GM23338 (cell line): Measurements from ENCODE around the gene B4GALNT4. TPM values are rescaled to one million over a fixed set of nuclear protein-coding genes. Genes with fewer than 3 reads are reported as not detected.

Experiments used
- ATAC-seq: fragments of 200-7000 bp; cut with Tn5 transposase; 3 replicates; pipeline ENCODE4 v1.9.1; 2020
- DNase-seq: peaks from one replicate; pipeline ENCODE4 v3.0.0-alpha.2; 2015; ENCODE audit warnings: low spot score
- H2AFZ ChIP-seq: fragments of 200-600 bp; sonication (generic); 2 replicates; pipeline ENCODE4 v1.8.0; 2016; ENCODE audit warnings: antibody characterized with exemption, mild to moderate bottlenecking, moderate library complexity
- H3F3A ChIP-seq: fragments of 200-600 bp; sonication (generic); replicated peaks from 2 replicates; pipeline ENCODE4 v1.8.0; 2017; ENCODE audit warnings: antibody characterized with exemption, mixed run types, low read depth
- H3K27ac ChIP-seq: fragments of 200-600 bp; sonication (generic); 2 replicates; pipeline ENCODE4 v1.6.1; 2016; ENCODE audit warnings: low read depth
- H3K27me3 ChIP-seq: fragments of 200-600 bp; sonication (generic); 2 replicates; pipeline ENCODE4 v1.8.0; 2016; ENCODE audit warnings: mild to moderate bottlenecking, mixed run types, moderate library complexity; ENCODE audit not compliant: insufficient read depth
- H3K36me3 ChIP-seq: fragments of 200-600 bp; sonication (generic); 2 replicates; pipeline ENCODE4 v1.8.0; 2016; ENCODE audit warnings: mild to moderate bottlenecking; ENCODE audit not compliant: insufficient read depth
- H3K4me1 ChIP-seq: fragments of 200-600 bp; sonication (generic); 2 replicates; pipeline ENCODE4 v1.8.0; 2016; ENCODE audit warnings: mild to moderate bottlenecking, moderate library complexity; ENCODE audit not compliant: insufficient read depth
- H3K4me2 ChIP-seq: fragments of 200-600 bp; sonication (generic); 2 replicates; pipeline ENCODE4 v1.7.1; 2017; ENCODE audit warnings: mixed run types
- H3K4me3 ChIP-seq: fragments of 200-600 bp; sonication (generic); 2 replicates; pipeline ENCODE4 v1.6.1; 2016; ENCODE audit warnings: mixed run types
- H3K79me2 ChIP-seq: fragments of 200-600 bp; sonication (generic); replicated peaks from 2 replicates; pipeline ENCODE4 v1.8.0; 2017; ENCODE audit warnings: mild to moderate bottlenecking; ENCODE audit not compliant: insufficient read depth
- H3K9me2 ChIP-seq: fragments of 200-600 bp; sonication (generic); 2 replicates; pipeline ENCODE4 v1.8.0; 2017; ENCODE audit not compliant: insufficient read depth
- H4K20me1 ChIP-seq: fragments of 200-600 bp; sonication (generic); replicated peaks from 2 replicates; pipeline ENCODE4 v1.8.0; 2017; ENCODE audit warnings: mild to moderate bottlenecking; ENCODE audit not compliant: insufficient read depth
- H3K27ac Mint-ChIP-seq: 2 replicates; pipeline ENCODE4 v1.8.0; 2020; ENCODE audit warnings: inconsistent platforms, mild to moderate bottlenecking, moderate library complexity, mixed read lengths
- H3K27me3 Mint-ChIP-seq: 3 replicates; pipeline ENCODE4 v1.8.0; 2022; ENCODE audit warnings: low read depth, mild to moderate bottlenecking, moderate library complexity, mixed read lengths, inconsistent platforms; ENCODE audit not compliant: insufficient read depth, poor library complexity
- H3K36me3 Mint-ChIP-seq: 3 replicates; pipeline ENCODE4 v1.8.0; 2021; ENCODE audit warnings: low read depth, mild to moderate bottlenecking, inconsistent platforms, moderate library complexity, mixed read lengths
- H3K4me1 Mint-ChIP-seq: 3 replicates; pipeline ENCODE4 v1.8.0; 2020; ENCODE audit warnings: mild to moderate bottlenecking, inconsistent platforms, mixed read lengths
- H3K4me3 Mint-ChIP-seq: 3 replicates; pipeline ENCODE4 v1.8.0; 2021; ENCODE audit warnings: moderate library complexity, mild to moderate bottlenecking, inconsistent platforms, mixed read lengths
- H3K9me3 Mint-ChIP-seq: 3 replicates; pipeline ENCODE4 v1.8.0; 2020; ENCODE audit warnings: moderate library complexity, mild to moderate bottlenecking, inconsistent platforms, mixed read lengths
- CTCF ChIP-seq, 2 experiments: fragments of 200-600 bp in 1 of 2; sonication (generic) in 1 of 2; conservative IDR thresholded peaks; 2 replicates each; pipeline versions ENCODE4 v1.5.1 to v1.6.1; 2016 to 2017; ENCODE audit warnings: antibody characterized with exemption in 2 of 2, low read depth in 2 of 2, mild to moderate bottlenecking in 2 of 2, moderate library complexity in 1 of 2
- EZH2 ChIP-seq: fragments of 200-600 bp; sonication (generic); IDR thresholded peaks from one replicate; pipeline ENCODE4 v1.8.0; 2017; ENCODE audit warnings: antibody characterized with exemption, mild to moderate bottlenecking, low read depth; ENCODE audit not compliant: unreplicated experiment
- EZH2phosphoT487 ChIP-seq: fragments of 200-600 bp; sonication (generic); IDR thresholded peaks from one replicate; pipeline ENCODE4 v1.8.1; 2018; ENCODE audit warnings: antibody characterized with exemption; ENCODE audit not compliant: unreplicated experiment
- JUNB ChIP-seq: IDR thresholded peaks from one replicate; pipeline ENCODE4 v1.6.1; 2016; ENCODE audit warnings: antibody characterized with exemption; ENCODE audit not compliant: unreplicated experiment
- NANOG ChIP-seq: IDR thresholded peaks from 2 replicates; pipeline ENCODE4 v1.6.1; 2016; ENCODE audit warnings: antibody characterized with exemption, borderline replicate concordance
- POLR2AphosphoS5 ChIP-seq: IDR thresholded peaks from 2 replicates; pipeline ENCODE4 v1.6.1; 2016; ENCODE audit warnings: antibody characterized with exemption, low read depth
- polyA plus RNA-seq: library from polyadenylated mRNA; unstranded; fragments of >200 nt; fragmentation: Nextera tagmentation; extraction: Ambion mirVana; gene quantifications from 2 replicates; pipeline ENCODE4 v1.2.1, GENCODE V29; 2016
- total RNA-seq: library from RNA; depleted of rRNA; stranded (reverse); fragments of >200 nt; shearing (Covaris generic); gene quantifications from 2 replicates; pipeline ENCODE4 v1.2.3, GENCODE V29; 2014
- TF ChIP-seq, protein P1 (sequence below): IDR thresholded peaks from one replicate; pipeline ENCODE4 v1.6.1; 2018; ENCODE audit warnings: antibody characterized with exemption; ENCODE audit not compliant: unreplicated experiment
- TF ChIP-seq, protein P2 (sequence below): IDR thresholded peaks from 2 replicates; pipeline ENCODE4 v1.6.1; 2016; ENCODE audit warnings: antibody characterized with exemption

Gene B4GALNT4
- total and polyA plus RNA-seq, 2 experiments from 2014 or later = 49.9 to 92.6 TPM

GRCh38 chr11:428295-428694 lies 59.0 kb downstream of the B4GALNT4 start:
- Histone ChIP-seq H3K9me2 (no peaks in the 10 kb centered on the region), H3K4me3 (no peak overlapping the region), H2AFZ (no peak overlapping the region), H3K4me1 (no peaks in the 10 kb centered on the region), H3K27ac (no peak overlapping the region), H4K20me1 (no peaks in the 10 kb centered on the region), H3F3A (peaks cover 8% of the 10 kb centered on the region; the same call in 1 of the 2 replicates), H3K36me3 (no peaks in the 10 kb centered on the region), H3K4me2 (no peak overlapping the region), H3K79me2 (no peaks in the 10 kb centered on the region), H3K27me3 (peaks cover 6% of the 10 kb centered on the region)
- H3K27me3 Mint-ChIP-seq = peaks cover 7% of the 10 kb centered on the region
- no peak overlapping the region for H3K27ac Mint-ChIP-seq
- no peak for ATAC-seq
- H3K36me3 Mint-ChIP-seq = peaks cover 4% of the 10 kb centered on the region
- DNase-seq = no peak
- no peak overlapping the region for H3K4me3 Mint-ChIP-seq
- TF ChIP-seq EZH2 (no peak), JUNB (no peak)
- TF ChIP-seq, protein P1, sequence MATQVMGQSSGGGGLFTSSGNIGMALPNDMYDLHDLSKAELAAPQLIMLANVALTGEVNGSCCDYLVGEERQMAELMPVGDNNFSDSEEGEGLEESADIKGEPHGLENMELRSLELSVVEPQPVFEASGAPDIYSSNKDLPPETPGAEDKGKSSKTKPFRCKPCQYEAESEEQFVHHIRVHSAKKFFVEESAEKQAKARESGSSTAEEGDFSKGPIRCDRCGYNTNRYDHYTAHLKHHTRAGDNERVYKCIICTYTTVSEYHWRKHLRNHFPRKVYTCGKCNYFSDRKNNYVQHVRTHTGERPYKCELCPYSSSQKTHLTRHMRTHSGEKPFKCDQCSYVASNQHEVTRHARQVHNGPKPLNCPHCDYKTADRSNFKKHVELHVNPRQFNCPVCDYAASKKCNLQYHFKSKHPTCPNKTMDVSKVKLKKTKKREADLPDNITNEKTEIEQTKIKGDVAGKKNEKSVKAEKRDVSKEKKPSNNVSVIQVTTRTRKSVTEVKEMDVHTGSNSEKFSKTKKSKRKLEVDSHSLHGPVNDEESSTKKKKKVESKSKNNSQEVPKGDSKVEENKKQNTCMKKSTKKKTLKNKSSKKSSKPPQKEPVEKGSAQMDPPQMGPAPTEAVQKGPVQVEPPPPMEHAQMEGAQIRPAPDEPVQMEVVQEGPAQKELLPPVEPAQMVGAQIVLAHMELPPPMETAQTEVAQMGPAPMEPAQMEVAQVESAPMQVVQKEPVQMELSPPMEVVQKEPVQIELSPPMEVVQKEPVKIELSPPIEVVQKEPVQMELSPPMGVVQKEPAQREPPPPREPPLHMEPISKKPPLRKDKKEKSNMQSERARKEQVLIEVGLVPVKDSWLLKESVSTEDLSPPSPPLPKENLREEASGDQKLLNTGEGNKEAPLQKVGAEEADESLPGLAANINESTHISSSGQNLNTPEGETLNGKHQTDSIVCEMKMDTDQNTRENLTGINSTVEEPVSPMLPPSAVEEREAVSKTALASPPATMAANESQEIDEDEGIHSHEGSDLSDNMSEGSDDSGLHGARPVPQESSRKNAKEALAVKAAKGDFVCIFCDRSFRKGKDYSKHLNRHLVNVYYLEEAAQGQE = no peak
- peaks cover 3% of the 10 kb centered on the region; the same call in 2 of the 3 replicates for H3K9me3 Mint-ChIP-seq
- H3K4me1 Mint-ChIP-seq = peaks cover 3% of the 10 kb centered on the region; the same call in 1 of the 3 replicates

DNA sequence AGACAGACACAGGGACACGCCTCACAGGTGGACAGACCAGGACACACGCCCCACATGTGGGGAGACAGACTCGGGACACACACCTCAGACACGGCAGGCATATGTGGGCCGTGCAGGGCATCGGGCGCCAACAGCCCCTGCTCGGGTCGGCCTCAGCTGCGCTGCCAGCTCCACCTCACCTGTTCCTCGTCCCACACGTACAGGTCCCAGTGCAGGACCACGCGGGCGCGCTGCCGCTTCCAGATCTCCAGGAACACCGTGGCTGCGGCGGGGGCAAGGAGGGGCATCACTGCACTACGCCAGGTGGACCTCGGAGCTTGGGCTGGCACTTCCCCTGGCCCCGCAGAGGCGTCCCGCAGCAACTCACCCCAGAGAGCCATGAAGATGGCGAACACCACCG lies 60.1 kb downstream of the B4GALNT4 start:
- Histone ChIP-seq H3K9me2 (no peaks in the 10 kb centered on the region), H3K4me3 (no peak overlapping the region), H2AFZ (no peak overlapping the region), H3K4me1 (no peaks in the 10 kb centered on the region), H3F3A (peaks cover 3% of the 10 kb centered on the region; the same call in 1 of the 2 replicates), H3K79me2 (no peaks in the 10 kb centered on the region), H3K27me3 (peaks cover 3% of the 10 kb centered on the region), H3K36me3 (no peaks in the 10 kb centered on the region), H4K20me1 (no peaks in the 10 kb centered on the region), H3K27ac (no peak overlapping the region), H3K4me2 (no peak overlapping the region)
- DNase-seq (no peak), ATAC-seq (no peak)
- peaks cover 7% of the 10 kb centered on the region for H3K27me3 Mint-ChIP-seq
- TF ChIP-seq EZH2 (no peak), CTCF (conservative IDR thresholded peaks at IDR 0.05; ENCODE audit: low read depth in 2 of 2) (no peak), EZH2phosphoT487 (no peak), POLR2AphosphoS5 (no peak), NANOG (no peak)
- TF ChIP-seq, protein P2, sequence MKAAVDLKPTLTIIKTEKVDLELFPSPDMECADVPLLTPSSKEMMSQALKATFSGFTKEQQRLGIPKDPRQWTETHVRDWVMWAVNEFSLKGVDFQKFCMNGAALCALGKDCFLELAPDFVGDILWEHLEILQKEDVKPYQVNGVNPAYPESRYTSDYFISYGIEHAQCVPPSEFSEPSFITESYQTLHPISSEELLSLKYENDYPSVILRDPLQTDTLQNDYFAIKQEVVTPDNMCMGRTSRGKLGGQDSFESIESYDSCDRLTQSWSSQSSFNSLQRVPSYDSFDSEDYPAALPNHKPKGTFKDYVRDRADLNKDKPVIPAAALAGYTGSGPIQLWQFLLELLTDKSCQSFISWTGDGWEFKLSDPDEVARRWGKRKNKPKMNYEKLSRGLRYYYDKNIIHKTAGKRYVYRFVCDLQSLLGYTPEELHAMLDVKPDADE = no peak
- peaks cover 3% of the 10 kb centered on the region; the same call in 2 of the 3 replicates for H3K9me3 Mint-ChIP-seq
- H3K4me1 Mint-ChIP-seq = peaks cover 3% of the 10 kb centered on the region; the same call in 1 of the 3 replicates
- H3K4me3 Mint-ChIP-seq = no peak overlapping the region
- no peak overlapping the region for H3K27ac Mint-ChIP-seq
- H3K36me3 Mint-ChIP-seq = peaks cover 4% of the 10 kb centered on the region
